SW 1271 (cell line): Measurements from ENCODE around the gene TMCC1.
"Not testable (repeated sequence)": the region's sequence is repeated elsewhere in the genome, so short reads cannot be mapped to it uniquely, and the experiment has no call there.

Experiments
- DNase-seq, 2 experiments: peaks; one replicate each; lab custom pipeline; 2025; lab: John Stamatoyannopoulos, UW

The TMCC1 gene

GRCh38 chr3:129650256-129650872, 243.1 kb downstream of the TMCC1 start:
- DNase-seq = peak in 1 of 2 experiments; percentile 52

- no peak for DNase-seq
Measured at GRCh38 chr3:129648391-129648790, 245.1 kb downstream of the TMCC1 start.

- no peak for DNase-seq
Measured at GRCh38 chr3:129645286-129645685, 248.2 kb downstream of the TMCC1 start.

GRCh38 chr3:129644836-129645235, 248.7 kb downstream of the TMCC1 start:
- no peak for DNase-seq

GRCh38 chr3:129641567-129642260, 251.8 kb downstream of the TMCC1 start:
- not testable (repeated sequence) for DNase-seq

- DNase-seq = not testable (repeated sequence)
Measured at GRCh38 chr3:129640985-129641384, 252.5 kb downstream of the TMCC1 start.

GRCh38 chr3:129638481-129638880, 255.0 kb downstream of the TMCC1 start:
- no peak for DNase-seq

GRCh38 chr3:129636082-129636481, 257.4 kb downstream of the TMCC1 start:
- no peak for DNase-seq

GRCh38 chr3:129635656-129636055, 257.9 kb downstream of the TMCC1 start:
- no peak for DNase-seq

- no peak for DNase-seq
Measured at GRCh38 chr3:129633751-129634481, 259.6 kb downstream of the TMCC1 start.

- no peak for DNase-seq
Measured at GRCh38 chr3:129632977-129633376, 260.5 kb downstream of the TMCC1 start.

GRCh38 chr3:129632556-129632955, 261.0 kb downstream of the TMCC1 start:
- no peak for DNase-seq

GRCh38 chr3:129632056-129632455, 261.5 kb downstream of the TMCC1 start:
- DNase-seq = no peak

GRCh38 chr3:129629011-129629410, 264.5 kb downstream of the TMCC1 start:
- DNase-seq = no peak

GRCh38 chr3:129628169-129628522, 265.4 kb downstream of the TMCC1 start:
- DNase-seq = no peak

- DNase-seq = peak in 1 of 2 experiments; percentile 78
Measured at GRCh38 chr3:129627350-129628168, 266.0 kb downstream of the TMCC1 start.

GRCh38 chr3:129626744-129627349, 266.7 kb downstream of the TMCC1 start:
- DNase-seq = peak; percentile 86 to 88

- peak in 1 of 2 experiments; percentile 14 for DNase-seq
Measured at GRCh38 chr3:129625072-129625874, 268.2 kb downstream of the TMCC1 start.

GRCh38 chr3:129624347-129625071, 269.0 kb downstream of the TMCC1 start:
- DNase-seq = no peak

GRCh38 chr3:129623447-129624118, 269.9 kb downstream of the TMCC1 start:
- no peak for DNase-seq
